Upper lobe of right lung (tissue), 1 donor: ENCODE data around the gene RBKS. TPM values are rescaled to one million over a fixed set of nuclear protein-coding genes. Genes with fewer than 3 reads are reported as not detected.

ENCODE experiments used
- ATAC-seq: fragments of 200-7000 bp; cut with Tn5 transposase; one replicate; pipeline ENCODE4 v1.9.1; 2020; ENCODE audit warnings: mild to moderate bottlenecking, moderate library complexity
- DNase-seq: peaks from one replicate; pipeline ENCODE4 v3.0.0-alpha.2; 2020
- H3K27ac ChIP-seq: fragments of 200-600 bp; one replicate; pipeline ENCODE4 v1.8.0; 2022
- H3K27me3 ChIP-seq: fragments of 200-600 bp; one replicate; pipeline ENCODE4 v1.8.0; 2022; ENCODE audit warnings: mild to moderate bottlenecking
- H3K36me3 ChIP-seq: fragments of 200-600 bp; one replicate; pipeline ENCODE4 v1.8.0; 2022
- H3K4me1 ChIP-seq: fragments of 200-600 bp; one replicate; pipeline ENCODE4 v1.8.0; 2022
- H3K4me3 ChIP-seq: fragments of 200-600 bp; one replicate; pipeline ENCODE4 v1.8.0; 2022; ENCODE audit warnings: mild to moderate bottlenecking
- H3K9me3 ChIP-seq: fragments of 200-600 bp; one replicate; pipeline ENCODE4 v1.8.0; 2022
- intact Hi-C: fragments of 100-400 bp; cut with DNase I; formaldehyde crosslinking; loops from one replicate; pipeline ENCODE4 v1.11.0; 2022
- total RNA-seq: library from RNA; stranded (reverse); fragmentation: NEBNext Ultra II Directional; extraction: Animal tissue kit (Norgen Biotek cat#: 25700); gene quantifications from one replicate; pipeline ENCODE4 v1.2.1, GENCODE V29; 2021
- TF ChIP-seq, protein P1 (sequence below): fragments of 200-600 bp; IDR thresholded peaks from one replicate; pipeline ENCODE4 v1.8.0; 2022; ENCODE audit warnings: antibody characterized with exemption
- donor health status: DM: no; HTN: yes; CAD: no; lungs with severe emphysema.

The RBKS gene
- total RNA-seq, 1 donor from 2014 or later = 1.9 TPM

GRCh38 chr2:27878825-27879224, 11.4 kb downstream of the RBKS start:
- Histone ChIP-seq H3K36me3 (no peaks in the 10 kb centered on the region), H3K27ac (no peak overlapping the region), H3K9me3 (no peaks in the 10 kb centered on the region), H3K4me3 (no peak overlapping the region), H3K27me3 (no peaks in the 10 kb centered on the region), H3K4me1 (no peaks in the 10 kb centered on the region)
- no peak for ATAC-seq
- intact Hi-C loops = no loop called here
- TF ChIP-seq, protein P1, sequence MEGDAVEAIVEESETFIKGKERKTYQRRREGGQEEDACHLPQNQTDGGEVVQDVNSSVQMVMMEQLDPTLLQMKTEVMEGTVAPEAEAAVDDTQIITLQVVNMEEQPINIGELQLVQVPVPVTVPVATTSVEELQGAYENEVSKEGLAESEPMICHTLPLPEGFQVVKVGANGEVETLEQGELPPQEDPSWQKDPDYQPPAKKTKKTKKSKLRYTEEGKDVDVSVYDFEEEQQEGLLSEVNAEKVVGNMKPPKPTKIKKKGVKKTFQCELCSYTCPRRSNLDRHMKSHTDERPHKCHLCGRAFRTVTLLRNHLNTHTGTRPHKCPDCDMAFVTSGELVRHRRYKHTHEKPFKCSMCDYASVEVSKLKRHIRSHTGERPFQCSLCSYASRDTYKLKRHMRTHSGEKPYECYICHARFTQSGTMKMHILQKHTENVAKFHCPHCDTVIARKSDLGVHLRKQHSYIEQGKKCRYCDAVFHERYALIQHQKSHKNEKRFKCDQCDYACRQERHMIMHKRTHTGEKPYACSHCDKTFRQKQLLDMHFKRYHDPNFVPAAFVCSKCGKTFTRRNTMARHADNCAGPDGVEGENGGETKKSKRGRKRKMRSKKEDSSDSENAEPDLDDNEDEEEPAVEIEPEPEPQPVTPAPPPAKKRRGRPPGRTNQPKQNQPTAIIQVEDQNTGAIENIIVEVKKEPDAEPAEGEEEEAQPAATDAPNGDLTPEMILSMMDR = no peak
- no peak for DNase-seq

DNA sequence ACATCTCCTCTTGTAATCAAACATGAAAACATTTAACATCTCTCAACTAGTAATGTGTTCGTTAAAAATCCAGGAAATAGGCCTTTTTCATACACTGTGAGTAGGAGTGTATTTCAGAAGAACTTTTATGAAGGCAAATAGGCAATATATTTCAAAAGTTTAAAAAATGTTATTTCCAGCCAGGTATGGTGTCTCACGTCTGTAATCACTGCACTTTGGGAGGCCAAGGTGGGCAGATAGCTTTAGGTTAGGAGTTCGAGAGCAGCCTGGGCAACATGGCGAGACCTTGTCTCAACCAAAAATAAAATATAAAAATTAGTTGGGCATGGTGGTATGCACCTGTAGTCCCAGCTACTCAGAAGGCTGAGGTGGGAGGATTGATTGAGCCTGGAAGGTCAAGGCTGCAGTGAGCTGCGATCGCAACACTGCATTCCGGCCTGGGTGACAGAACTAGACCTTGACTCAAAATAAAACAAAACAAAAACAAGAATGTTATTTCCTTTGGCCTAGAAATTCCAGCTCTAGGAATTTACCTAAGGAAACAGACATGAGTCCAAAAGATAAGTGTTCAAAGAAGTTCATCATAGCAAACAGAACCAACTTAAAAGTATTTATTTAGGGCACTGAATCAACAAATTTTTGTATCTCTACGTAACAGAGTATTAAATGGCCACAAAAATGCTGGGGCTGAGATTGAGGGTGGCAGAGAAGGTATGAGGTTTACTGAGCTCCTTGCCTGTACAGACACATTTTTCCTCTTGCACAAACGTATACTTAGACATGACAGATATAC, 14.9 kb downstream of the RBKS start:
- Histone ChIP-seq H3K9me3 (no peaks in the 10 kb centered on the region), H3K4me1 (no peaks in the 10 kb centered on the region), H3K4me3 (no peak overlapping the region), H3K36me3 (no peaks in the 10 kb centered on the region), H3K27me3 (no peaks in the 10 kb centered on the region), H3K27ac (no peak overlapping the region)
- TF ChIP-seq, protein P1 = no peak
- DNase-seq (no peak), ATAC-seq (no peak)
- intact Hi-C loops = no loop called here

DNA sequence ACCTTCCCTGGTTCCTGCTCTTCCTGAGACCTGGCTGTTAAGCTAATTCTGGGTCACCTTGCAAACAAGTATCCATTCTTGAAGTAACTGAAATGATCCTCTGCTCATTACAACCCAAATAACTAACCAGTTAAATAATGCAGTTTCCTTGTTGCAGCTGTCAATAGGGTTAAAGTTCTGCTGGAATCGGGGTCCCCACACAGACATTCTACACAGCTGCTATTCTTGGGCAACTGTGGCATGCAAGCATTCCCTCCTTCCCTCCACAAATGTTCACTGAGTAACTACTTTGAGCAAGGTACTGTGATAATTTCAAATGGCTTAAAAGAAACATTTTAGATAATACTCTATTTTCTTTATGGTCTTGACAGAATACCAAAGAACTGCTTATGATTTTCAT, 17.1 kb downstream of the RBKS start:
- intact Hi-C loops = no loop called here
- ATAC-seq (no peak), DNase-seq (no peak)
- H3K27ac ChIP-seq = no peak overlapping the region
- no peak overlapping the region for H3K4me3 ChIP-seq
- no peaks in the 10 kb centered on the region for H3K9me3 ChIP-seq
- H3K36me3 ChIP-seq = no peaks in the 10 kb centered on the region
- no peaks in the 10 kb centered on the region for H3K27me3 ChIP-seq
- TF ChIP-seq, protein P1 = no peak
- no peaks in the 10 kb centered on the region for H3K4me1 ChIP-seq

DNA sequence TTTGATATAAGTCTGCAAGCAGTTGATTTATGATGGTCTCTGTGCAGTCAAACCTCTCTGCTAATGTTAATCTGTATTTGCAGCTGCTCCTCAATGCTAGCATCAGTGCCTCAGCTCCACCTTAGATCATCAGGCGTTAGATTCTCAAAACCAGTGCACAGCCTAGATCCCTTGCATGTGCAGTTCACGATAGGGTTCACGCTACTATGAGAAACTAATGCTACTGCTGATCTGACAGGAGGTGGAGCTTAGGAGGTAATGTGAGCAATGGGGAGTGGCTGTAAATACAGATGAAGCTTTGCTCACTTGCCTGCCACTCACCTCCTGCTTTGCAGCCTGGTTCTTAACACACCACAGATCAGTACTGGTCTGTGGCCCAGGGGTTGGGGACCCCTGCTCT, 18.4 kb downstream of the RBKS start:
- no peak overlapping the region for H3K4me3 ChIP-seq
- H3K36me3 ChIP-seq = no peaks in the 10 kb centered on the region
- TF ChIP-seq, protein P1 = no peak

GRCh38 chr2:27870724-27871123, 19.5 kb downstream of the RBKS start:
- intact Hi-C loops = no loop called here
- Histone ChIP-seq H3K4me1 (no peaks in the 10 kb centered on the region), H3K27me3 (no peaks in the 10 kb centered on the region), H3K36me3 (no peaks in the 10 kb centered on the region), H3K4me3 (no peak overlapping the region), H3K9me3 (no peaks in the 10 kb centered on the region), H3K27ac (no peak overlapping the region)
- TF ChIP-seq, protein P1 = no peak
- DNase-seq (no peak), ATAC-seq (no peak)

More for the DNA sequence above, 18.4 kb downstream of the RBKS start:
- DNase-seq (no peak), ATAC-seq (no peak)
- intact Hi-C loops = no loop called here
- H3K27me3 ChIP-seq = no peaks in the 10 kb centered on the region
- no peak overlapping the region for H3K27ac ChIP-seq
- H3K9me3 ChIP-seq = no peaks in the 10 kb centered on the region
- H3K4me1 ChIP-seq = no peaks in the 10 kb centered on the region
